Measurements from ENCODE around the gene RCAN1.

Gene RCAN1

DNA sequence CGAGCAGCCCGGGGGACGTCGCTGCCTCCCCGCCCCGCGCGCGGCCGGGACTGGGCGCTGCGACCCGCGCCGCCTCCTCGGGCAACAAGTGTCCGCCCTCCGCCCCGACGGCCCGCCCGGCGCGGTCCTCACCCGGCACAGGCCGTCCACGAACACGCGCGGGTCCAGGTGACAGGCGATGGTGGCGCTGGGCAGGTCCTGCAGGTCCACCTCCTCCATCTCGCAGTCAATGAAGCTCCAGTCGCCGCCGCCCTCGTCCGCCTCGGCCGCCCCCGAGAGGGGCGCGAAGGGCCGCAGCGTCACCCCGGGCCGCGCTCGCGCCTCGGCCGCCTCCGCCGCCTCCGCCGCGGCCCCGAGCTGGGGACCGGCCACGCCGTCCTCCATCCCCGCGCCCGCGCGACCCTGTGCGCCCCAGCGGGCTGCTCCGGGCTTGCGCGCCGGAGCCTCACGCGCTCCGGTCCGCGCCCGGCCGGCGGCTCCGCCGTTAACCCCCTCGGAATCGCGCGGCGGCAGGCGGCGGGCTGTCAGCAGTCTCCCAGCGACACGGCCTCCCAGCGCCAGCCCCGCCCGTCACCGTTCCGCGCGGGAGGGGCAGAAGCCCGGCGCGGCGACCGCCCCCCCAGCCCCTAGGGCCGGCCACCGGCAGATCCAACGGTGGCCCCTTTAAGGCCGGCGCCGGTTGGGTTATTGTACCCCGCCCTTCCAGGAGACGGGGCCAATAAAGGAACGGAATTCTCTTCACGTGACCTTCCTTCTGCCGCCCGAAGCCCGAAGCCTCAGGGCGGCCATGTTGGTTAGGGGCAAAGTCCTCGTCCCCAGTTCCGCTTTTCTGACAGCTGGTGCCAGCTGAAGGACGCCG lies at the start of gene RCAN1:
Gene RCAN1 (minus strand): TSS at position 486 of the 859 bp plus-strand sequence. CDS start 102 bp downstream, at position 384.
- peak; percentile 93 for DNase-seq (ENCODE audit: low spot score)

DNA sequence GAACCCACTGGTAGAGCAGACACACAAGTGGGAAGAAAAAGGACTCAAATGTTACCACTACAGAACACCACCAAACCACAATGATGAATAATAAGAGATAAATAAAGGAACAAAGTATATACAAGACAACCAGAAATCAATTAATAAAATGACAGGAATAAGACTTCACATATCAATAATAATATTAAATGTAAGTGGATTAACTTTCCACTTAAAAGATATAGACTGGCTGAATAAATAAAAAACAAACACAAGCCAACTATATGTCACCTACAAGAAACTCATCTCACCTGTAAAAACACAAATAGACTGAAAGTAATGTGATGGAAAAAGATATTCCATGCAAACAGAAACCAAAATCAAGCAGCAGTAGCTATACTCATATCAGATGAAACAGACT lies 46.9 kb upstream of the RCAN1 start:
- no peak for DNase-seq (ENCODE audit: low spot score)

DNA sequence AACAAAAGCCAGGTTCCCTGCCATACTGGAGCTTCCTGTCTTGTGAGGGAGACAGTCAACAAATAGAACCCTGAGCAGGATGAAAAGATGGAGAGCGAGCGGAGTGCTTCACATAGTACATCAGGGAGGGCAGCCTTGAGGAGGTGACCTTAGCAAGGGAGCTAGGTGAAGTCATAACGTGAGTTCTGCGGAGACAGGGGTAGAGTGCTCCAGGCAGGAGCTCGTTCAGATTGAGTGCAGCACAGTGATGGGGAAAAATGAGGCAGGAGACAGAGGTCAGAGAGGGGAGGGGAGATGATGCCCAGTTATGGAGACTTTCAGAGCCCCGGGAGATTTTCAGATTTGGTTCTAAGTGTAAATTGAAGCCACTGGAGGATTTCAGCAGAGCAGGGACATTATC lies 38.6 kb upstream of the RCAN1 start:
- no peak for DNase-seq (ENCODE audit: low spot score)

DNA sequence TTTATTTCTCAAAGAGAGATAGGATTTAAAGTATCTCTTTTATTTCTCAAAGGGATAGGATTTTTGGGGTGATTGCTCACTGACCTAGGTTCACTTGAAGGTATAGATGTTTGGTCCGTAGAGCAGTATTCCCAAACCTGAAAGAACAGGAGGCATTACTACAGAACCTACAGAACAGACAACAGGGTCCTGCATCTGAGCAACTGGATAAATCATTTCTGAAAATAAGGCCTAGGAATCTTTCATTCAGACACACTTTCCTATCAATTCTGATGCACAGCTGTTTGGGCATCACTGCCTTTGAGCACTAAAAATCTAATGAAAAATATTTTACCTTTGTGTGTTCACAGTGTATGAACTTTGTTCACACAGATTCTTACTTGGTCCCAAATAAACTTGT lies 36.7 kb upstream of the RCAN1 start:
- DNase-seq (ENCODE audit: low spot score) = no peak

DNA sequence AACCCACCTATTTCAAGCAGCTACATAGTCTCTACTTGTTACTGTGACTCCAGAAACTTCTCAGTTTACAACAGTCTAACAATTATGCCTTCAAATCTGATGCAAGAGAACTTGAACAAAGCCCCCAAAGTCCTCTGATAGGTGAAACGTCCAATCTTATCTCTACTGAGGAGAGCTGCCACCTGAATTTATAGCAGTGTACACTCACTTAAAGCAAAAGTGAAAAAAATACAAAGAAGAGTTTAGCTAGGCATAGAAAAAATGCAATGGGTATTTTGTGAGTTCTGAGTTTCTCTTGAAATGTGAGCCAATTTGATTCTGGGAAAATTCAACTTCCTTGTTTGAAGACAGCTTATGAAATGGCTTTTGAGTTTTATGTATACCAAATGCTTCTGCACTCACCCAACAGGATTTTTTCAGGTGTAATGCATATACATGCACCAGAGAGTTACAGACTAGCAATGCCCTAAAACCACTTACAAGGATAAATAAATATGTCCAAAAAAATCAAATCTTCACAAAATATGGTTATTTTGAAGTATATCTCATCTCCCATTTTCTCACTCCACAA lies 36.0 kb upstream of the RCAN1 start:
- DNase-seq (ENCODE audit: low spot score) = no peak

DNA sequence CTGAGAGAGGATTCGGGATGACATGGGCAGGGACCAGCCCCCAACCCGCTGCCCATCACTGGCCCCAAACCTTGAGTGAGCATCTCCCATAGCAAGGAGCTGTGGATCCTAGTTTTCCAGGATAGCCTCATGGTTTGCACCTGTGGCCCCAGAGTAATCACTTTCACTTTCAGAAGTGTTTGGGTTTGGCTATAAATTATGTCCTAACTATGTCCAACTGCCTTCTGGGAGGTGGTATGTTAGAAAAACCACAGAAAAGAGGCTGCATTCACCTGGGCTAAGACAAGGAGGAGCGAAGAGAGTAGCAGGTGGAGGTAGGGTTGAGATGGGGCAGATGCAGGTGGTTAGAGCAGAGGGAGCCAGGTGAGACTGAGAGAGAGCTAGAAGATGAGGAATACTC lies 34.5 kb upstream of the RCAN1 start:
- DNase-seq (ENCODE audit: low spot score) = no peak

DNA sequence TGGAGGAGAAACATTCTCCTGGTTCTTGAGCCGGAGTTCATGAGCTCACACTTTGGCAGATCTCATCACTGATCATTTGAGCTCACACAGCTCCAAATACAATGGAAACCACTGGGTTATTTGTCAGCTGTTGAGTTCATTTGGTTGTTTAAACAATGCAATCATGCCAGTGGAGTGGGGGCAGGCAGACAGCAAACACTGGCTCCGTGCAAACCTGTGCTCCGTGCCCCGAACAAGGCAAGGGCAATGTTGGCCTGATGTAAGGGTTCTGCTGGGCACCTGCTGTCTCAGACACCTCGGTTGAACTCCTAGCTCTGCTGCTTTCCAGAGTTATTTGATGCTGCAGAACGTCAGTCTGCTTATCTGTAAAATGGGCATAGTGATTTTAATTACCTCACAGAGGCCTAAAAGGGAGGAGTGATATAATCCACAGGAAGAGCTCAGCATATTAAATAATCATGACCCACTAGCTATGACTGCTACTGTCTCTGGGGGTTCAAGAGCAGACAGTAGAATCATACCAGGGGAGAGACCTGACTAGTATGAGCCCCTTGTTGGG lies 33.9 kb upstream of the RCAN1 start:
- no peak for DNase-seq (ENCODE audit: low spot score)

DNA sequence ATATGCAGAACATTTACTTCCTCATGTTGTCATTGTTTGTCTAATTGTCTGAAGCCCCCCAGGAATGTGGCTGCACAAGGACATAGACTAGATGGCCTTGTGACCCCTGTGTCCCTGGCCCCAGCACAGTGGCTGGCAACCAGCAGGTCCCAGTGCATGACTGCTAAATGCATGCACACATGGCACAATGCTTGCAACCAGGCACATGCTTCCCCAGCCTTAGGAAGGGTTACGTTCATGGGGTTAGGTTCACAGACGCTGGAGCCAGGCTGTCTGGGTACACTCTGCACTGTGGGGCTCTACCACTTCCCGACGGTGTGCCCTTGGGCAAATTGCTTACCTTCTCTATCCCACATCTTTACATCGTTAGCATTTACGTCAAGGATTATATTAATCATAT lies 32.6 kb upstream of the RCAN1 start:
- no peak for DNase-seq (ENCODE audit: low spot score)

DNA sequence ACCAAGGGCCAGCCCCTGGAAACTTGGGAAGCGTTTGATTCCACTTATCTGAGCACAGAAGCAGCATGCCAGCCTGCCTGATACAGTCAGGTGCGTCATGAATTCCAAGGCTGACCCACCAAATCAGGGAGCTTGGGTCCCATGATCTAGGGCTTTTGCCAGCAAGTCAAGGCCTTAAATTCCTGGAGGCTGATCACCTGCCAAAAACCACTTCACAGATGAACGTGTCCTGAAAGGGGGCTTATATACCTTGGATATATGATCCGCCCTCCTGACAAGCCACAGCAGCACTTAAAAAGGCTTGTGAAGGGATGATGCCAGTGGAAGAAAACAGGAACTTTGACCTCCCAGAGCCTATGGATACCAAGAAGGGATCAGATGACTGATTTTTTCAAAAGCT lies 29.9 kb upstream of the RCAN1 start:
- DNase-seq (ENCODE audit: low spot score) = no peak

DNA sequence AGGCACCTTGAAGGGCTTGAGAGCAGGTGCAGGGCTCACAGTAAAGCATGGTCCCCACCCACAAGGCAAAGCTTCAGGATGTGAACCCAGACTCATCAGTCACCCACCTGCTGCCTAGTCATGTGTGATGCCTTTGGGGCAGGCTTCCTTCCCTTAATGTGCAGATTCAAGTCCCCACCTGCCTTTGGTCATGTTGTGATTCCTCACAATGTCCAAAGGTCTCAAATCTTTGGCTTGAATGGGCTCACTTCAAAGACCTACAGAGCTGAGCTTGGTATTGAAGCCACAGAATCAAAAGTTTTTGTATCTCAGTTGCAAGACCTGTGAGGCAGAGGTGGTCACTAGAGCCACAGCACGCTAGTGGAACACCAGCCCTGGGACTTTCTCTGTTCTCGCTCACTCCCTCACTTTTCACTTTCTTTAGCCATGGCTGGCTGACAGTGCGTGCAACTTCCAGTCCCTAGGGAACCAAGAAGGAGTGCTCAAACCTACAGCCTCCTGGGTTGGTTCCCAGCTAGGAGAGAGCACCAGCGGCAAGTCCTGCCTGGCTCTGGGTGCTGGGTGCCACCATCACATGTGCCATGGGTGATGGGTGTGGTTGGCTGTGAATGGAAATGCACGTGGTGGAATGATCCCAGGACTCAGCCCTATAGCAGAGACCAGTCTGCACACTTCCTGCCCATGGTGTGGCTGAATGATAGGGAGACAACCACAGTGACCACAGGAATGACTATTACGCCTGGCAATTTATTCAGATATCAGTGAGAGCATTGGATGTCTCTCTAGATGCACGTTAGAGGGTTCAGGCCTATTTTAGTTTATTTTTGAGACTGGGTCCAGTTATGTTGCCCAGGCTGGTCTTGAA lies 27.5 kb upstream of the RCAN1 start:
- DNase-seq (ENCODE audit: low spot score) = no peak

DNA sequence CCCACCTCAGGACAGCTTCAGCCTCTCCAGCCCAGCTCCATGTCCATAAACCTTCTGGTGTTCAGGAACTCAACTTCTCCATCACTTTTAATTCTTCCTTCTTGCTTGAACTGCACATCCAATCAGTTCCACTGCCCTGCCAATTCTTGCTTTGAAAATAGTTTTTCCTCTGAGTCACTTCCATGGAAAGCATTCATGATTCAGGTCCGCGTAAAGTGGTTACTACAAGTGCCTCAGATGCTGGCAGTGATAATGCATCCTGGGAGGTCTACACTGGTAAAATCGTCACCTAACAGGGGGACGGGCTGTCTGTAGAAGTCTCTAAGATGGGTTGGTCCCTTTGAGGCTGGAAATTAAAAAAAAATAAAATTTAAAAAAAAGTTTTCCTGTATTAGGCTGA lies 25.9 kb upstream of the RCAN1 start:
- no peak for DNase-seq (ENCODE audit: low spot score)

DNA sequence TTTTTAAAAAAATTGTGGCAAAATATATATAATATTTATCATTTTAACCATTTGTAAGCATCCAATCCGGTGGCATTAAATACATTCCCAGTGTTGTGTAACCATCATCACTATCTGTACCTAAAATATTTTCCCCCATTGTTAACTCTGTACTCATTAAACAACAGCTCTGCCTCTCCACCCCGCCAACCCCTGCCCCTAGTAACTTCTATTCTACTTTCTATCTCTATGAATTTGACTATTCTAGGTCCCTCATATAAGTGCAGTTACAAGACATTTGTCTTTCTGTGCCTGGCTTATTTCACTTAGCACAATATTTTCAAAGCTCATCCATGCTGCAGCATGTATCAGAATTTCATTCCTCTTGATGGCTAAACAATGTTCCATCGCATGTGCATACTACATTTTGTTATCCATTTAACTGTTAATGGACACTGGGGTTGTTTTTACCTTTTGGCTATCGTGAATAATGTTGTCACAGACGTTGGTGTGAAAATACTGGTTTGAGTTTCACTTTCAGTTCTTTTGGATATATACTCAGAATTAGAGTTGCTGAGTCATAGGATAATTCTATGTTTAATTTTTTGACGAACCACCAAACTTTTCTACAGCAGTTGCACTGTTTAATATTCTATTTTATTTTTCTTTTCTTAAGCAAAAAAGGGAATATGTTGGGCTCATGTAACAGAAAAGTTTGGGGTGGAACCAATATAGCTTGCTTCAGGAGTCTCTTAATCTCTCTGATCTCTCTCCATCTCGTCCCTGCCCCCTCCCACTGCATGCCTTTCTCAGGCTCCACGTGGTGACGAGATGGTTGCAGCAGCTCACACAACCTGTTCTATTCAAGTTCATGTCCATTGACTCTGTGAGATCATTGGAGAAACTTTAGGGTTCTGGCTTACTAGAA lies 25.2 kb upstream of the RCAN1 start:
- no peak for DNase-seq (ENCODE audit: low spot score)

DNA sequence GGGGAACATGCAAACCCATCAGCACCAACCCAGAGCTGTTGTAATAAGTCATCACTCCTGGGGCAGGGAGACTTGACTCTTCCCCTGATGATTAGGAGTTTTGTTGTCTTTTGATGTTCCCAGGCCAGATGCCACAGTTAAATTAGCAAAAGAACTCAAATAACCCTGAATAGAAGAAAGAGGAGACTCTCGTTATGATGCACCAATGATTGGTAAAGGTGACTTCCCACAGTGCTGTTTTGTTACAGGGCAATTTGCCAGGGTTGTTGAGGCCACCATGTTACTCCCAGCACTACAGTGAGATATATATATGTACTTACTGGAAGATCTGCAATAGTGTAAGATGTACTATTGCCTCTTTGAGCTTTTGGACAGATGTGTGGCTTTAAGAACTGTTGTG lies 24.3 kb upstream of the RCAN1 start:
- peak; percentile 14 for DNase-seq (ENCODE audit: low spot score)

DNA sequence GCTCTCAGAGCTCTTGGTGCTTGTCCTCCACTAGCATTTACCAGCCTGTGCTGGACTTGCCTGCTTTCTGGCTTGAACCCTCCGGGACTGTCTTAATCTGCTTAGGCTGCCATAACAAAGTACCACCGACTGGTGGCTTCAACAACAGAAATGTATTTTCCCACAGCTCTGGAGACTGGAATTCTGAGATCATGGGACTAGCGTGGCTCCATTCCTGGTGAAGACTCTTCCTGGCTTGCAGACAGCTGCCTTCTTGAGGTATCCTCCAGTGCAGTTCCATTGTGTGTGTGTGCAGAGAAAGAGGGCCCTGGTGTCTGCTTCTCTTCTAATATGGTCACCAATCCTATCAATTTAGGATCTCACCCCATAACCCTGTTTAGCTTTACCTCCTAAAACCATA lies 22.0 kb upstream of the RCAN1 start:
- DNase-seq (ENCODE audit: low spot score) = no peak

DNA sequence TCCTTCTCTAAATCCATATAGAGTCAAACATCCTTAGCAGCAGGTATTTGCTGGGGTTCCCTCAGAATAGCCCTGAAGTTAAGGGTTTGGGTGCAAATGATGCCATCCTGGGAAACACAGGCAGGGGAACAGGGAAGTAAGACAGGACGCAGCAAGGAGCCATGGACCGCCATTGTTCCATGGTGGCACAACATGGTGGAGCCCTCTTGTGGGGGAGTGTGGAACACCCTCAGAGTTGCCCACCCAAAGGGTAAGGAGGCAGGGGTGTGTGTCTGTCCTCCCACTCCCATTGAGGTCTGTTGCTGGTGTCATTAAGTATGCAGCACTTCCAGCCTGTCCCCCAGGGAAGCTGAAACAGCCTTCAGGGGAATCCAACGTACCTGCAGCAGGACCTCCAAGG lies 20.4 kb upstream of the RCAN1 start:
- DNase-seq (ENCODE audit: low spot score) = no peak

DNA sequence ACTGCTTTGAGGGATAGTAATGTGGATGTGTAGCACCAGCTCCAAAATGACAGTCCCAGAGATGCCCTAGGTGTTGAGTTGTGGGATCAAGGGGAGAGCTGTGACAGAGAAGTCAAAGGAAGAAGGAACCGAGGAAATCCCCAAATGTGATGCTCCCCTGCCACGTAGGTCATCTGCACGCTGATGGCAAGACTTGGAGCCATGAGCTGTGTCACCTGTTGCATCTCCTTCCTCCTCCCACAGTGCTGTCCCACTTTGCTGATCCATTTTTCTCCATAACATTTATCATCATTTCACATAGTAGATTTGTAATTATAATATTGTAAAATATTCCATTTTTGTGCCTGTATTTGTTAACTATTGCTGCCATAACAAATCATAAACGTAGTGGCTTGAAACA lies 17.6 kb upstream of the RCAN1 start:
- no peak for DNase-seq (ENCODE audit: low spot score)

DNA sequence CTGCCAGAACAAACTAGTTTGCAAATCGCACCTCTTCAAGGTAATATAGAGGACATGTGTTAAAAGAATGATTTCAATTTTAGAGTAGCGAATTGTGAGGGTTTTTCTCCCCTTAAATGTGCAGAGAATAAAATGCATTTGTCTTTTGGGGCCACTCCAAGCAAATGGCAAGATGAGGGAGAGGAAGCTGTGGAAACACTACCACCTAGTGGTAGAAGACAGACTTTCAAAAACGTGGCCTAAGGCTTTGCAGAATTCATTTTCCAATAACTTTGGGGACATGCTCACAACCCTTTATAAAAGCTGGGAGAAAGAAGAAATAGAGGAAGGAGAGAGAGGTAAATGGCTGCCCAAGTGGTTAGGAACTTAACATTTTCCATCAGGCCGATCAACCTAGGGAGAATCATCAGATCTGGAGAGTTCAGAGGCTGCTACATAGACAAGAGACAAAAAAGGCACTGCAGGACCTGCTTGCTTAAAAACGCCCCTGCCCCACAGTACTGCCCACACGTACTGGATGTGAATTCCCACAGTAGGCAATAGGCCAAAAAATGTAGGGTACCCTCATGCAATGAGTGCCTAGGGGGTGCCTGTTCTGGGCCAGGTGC lies 15.7 kb upstream of the RCAN1 start:
- no peak for DNase-seq (ENCODE audit: low spot score)

DNA sequence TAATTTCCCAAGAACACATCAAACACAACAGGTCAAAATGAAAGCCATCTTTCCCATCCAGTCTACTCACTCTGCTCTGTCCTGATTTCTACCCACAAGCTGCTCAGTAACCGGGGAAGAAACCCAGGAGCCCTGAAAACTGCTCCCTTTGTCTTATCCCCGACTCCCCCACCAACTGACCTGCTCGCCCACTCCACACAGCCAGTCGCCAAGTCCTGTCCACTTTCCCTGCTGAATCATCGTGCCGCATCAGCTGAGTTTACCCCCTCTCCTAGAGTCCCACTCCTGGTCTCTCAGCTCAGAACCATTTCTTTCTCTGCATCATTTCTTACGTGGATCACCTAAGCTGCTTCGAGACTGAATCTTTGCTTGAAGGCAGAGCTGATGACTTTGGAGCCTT lies 11.2 kb upstream of the RCAN1 start:
- no peak for DNase-seq (ENCODE audit: low spot score)

DNA sequence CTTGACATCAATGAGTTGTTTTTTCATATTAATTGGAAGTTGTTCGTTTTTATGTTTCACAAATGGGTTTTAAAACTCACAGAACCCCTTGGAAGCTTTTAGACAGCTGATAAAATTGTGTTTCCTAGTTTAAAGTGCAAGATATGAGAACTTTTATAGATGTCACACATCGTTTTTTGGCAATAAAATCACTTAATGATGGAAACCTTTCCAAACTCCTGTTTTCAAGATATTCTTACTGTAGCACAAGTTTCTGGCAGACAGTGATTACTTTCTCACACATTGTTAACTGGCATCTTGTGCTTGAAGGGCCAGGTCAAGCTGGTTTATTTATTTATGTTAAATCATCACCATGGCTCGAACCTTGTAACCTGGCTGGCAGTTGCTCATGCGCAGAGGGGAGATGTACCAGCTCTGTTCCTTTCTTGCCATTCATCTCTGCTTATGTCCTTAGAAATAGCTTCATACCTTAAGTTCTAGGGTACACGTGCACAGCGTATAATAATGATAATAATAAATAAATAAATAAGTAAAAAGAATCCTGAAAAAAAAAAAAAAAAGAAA lies 10.2 kb upstream of the RCAN1 start:
- no peak for DNase-seq (ENCODE audit: low spot score)

DNA sequence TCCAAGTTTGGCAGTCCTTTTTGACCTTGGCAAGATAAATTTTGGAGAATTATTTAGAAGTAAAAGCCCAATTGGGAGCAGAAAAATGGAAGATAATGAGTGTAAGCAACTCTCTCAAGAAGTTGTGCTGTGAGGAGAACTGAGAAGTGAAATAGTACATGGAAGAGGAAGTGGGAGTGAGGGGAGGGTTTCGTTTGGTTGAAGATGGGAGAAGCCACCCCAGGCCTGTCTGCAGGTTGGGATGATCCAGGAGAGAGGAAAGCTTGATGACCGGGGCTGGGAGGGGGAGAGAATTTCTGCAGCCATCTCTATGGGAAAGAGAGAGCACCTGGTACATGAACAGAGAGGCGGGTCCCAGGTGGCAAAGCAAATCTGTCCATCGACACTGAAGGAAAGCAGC lies 8.6 kb upstream of the RCAN1 start:
- DNase-seq (ENCODE audit: low spot score) = no peak

Data from ecto neural progenitor cell (in vitro differentiated cells).